HepG2 (cell line): Measurements from ENCODE around the gene CORO1A. TPM values are rescaled to one million over a fixed set of nuclear protein-coding genes. Genes with fewer than 3 reads are reported as not detected.

Experiments used
- ATF7 ChIP-seq, 2 experiments: fragments of 450-650 bp in 1 of 2; sonication (generic) in 1 of 2; formaldehyde crosslinking in 1 of 2; IDR thresholded peaks; 2 replicates each; pipeline versions ENCODE4 v1.4.0 to v1.6.1; 2016 to 2020; ENCODE audit warnings: antibody characterized with exemption in 1 of 2, mild to moderate bottlenecking in 1 of 2, missing genetic modification reagents in 1 of 2
- ETV6 ChIP-seq: sonication (generic); formaldehyde crosslinking; conservative IDR thresholded peaks from 2 replicates; pipeline ENCODE4 v1.4.0; 2020; ENCODE audit warnings: missing genetic modification reagents
- FOXA1 ChIP-seq, 2 experiments: fragments of 450-650 bp in 1 of 2; sonication (generic) in 1 of 2; formaldehyde crosslinking in 1 of 2; IDR thresholded peaks; 2 replicates each; pipeline versions ENCODE4 v1.4.0 to v1.6.1; 2016 to 2020; ENCODE audit warnings: missing genetic modification reagents in 1 of 2
- JUN ChIP-seq: sonication (generic); formaldehyde crosslinking; IDR thresholded peaks from 2 replicates; pipeline ENCODE4 v1.4.0; 2020; ENCODE audit warnings: mild to moderate bottlenecking, missing genetic modification reagents
- MYNN ChIP-seq: sonication (generic); formaldehyde crosslinking; IDR thresholded peaks from 2 replicates; pipeline ENCODE4 v1.4.0; 2020; ENCODE audit warnings: mild to moderate bottlenecking, low read depth, missing genetic modification reagents
- TMF1 ChIP-seq: sonication (generic); formaldehyde crosslinking; IDR thresholded peaks from 2 replicates; pipeline ENCODE4 v1.8.1; 2022; ENCODE audit warnings: low read depth, missing genetic modification reagents
- U2AF2 ChIP-seq: fragments of 200-400 bp; formaldehyde crosslinking; IDR thresholded peaks from 2 replicates; pipeline ENCODE4 v1.6.1; 2017; ENCODE audit warnings: low read depth, mild to moderate bottlenecking, low read length
- ZNF510 ChIP-seq: sonication (generic); formaldehyde crosslinking; IDR thresholded peaks from 2 replicates; pipeline ENCODE4 v1.4.0; 2020; ENCODE audit warnings: low read depth, mild to moderate bottlenecking, missing genetic modification reagents
- polyA plus RNA-seq, 8 experiments: library from polyadenylated mRNA; depleted of rRNA in 3 of 8; stranded (reverse) in 7 of 8; unstranded in 1 of 8; fragments of >200 nt; fragmentation: Illumina TruSeq in 4 of 8; extraction: Trizol in 4 of 8; gene quantifications; 2 replicates each; pipeline versions ENCODE4 v1.2.1 to v1.2.3, GENCODE V29; 2011 to 2016; ENCODE audit warnings: low read depth in 4 of 8, missing spikeins in 1 of 8, mixed read lengths in 1 of 8; ENCODE audit not compliant: insufficient read depth in 1 of 8
- total RNA-seq, 5 experiments: library from RNA; depleted of rRNA; stranded (reverse); fragments of >200 nt; fragmentation: Illumina TruSeq; extraction: Trizol; gene quantifications; 2 replicates each; pipeline ENCODE4 v1.2.3, GENCODE V29; 2016; ENCODE audit warnings: low read depth in 1 of 5
- TF ChIP-seq, protein P1 (sequence below): sonication (generic); formaldehyde crosslinking; IDR thresholded peaks from 2 replicates; pipeline ENCODE4 v1.4.0; 2020; ENCODE audit warnings: mild to moderate bottlenecking, missing genetic modification reagents, borderline replicate concordance
- TF ChIP-seq, protein P2 (sequence below): sonication (generic); formaldehyde crosslinking; IDR thresholded peaks from 2 replicates; pipeline ENCODE4 v1.5.1; 2020; ENCODE audit warnings: missing genetic modification reagents, mild to moderate bottlenecking, borderline replicate concordance
- TF ChIP-seq, protein P3 (sequence below): sonication (generic); formaldehyde crosslinking; IDR thresholded peaks from 2 replicates; pipeline ENCODE4 v1.5.1; 2020; ENCODE audit warnings: missing genetic modification reagents, mild to moderate bottlenecking, borderline replicate concordance
- TF ChIP-seq, protein P4 (sequence below): sonication (generic); formaldehyde crosslinking; IDR thresholded peaks from 2 replicates; pipeline ENCODE4; 2020; ENCODE audit warnings: missing genetic modification reagents, mild to moderate bottlenecking, borderline replicate concordance

The CORO1A gene
- total and polyA plus RNA-seq, 2 of the 13 experiments (the other 11 are each of a cell fraction or from before 2014, with no cell fraction given): 6.5 to 12.9 TPM

DNA sequence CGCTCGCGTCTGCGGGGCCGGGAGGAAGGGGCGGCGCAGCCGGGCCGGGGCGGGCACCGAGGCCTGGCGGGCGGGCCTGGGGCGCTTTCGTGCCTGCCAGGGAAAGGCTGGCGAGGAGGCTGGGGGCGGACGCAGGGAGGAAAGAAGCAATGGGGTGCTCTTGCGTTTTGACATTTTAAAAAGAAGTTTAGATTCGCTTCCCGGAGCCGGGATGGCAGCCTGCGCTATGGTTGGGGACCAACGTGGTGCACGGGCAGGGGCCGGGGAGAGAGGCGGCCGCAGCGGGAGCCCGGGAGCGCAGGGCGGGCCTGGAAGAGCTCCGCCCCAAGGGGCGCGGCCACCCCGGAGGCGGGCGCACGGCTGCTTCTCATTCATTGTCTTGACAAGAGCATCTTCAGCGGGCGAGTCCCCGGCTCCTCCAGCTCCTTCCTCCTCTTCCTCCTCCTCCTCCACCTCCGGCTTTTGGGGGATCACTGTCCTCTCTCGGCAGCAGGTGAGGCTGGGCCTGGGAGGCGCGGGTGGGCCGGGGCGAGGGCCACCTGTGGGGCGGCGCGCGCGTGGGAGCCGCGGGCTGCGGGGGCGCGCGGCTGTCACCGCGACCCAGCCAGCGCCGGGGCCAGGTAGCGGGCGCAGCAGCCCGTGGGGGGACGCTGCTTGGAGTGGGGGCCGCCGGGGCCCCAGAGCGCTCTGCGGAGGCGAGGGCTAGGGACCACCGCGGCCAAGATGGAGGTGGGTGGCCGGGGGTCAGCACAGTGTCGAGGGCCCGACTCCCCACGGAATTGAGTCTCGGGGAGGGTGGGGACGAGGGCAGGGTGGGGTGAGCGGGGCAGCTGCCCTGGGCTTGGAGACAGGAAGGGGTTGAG is at the start of gene CORO1A (continued):
- TF ChIP-seq, protein P1, sequence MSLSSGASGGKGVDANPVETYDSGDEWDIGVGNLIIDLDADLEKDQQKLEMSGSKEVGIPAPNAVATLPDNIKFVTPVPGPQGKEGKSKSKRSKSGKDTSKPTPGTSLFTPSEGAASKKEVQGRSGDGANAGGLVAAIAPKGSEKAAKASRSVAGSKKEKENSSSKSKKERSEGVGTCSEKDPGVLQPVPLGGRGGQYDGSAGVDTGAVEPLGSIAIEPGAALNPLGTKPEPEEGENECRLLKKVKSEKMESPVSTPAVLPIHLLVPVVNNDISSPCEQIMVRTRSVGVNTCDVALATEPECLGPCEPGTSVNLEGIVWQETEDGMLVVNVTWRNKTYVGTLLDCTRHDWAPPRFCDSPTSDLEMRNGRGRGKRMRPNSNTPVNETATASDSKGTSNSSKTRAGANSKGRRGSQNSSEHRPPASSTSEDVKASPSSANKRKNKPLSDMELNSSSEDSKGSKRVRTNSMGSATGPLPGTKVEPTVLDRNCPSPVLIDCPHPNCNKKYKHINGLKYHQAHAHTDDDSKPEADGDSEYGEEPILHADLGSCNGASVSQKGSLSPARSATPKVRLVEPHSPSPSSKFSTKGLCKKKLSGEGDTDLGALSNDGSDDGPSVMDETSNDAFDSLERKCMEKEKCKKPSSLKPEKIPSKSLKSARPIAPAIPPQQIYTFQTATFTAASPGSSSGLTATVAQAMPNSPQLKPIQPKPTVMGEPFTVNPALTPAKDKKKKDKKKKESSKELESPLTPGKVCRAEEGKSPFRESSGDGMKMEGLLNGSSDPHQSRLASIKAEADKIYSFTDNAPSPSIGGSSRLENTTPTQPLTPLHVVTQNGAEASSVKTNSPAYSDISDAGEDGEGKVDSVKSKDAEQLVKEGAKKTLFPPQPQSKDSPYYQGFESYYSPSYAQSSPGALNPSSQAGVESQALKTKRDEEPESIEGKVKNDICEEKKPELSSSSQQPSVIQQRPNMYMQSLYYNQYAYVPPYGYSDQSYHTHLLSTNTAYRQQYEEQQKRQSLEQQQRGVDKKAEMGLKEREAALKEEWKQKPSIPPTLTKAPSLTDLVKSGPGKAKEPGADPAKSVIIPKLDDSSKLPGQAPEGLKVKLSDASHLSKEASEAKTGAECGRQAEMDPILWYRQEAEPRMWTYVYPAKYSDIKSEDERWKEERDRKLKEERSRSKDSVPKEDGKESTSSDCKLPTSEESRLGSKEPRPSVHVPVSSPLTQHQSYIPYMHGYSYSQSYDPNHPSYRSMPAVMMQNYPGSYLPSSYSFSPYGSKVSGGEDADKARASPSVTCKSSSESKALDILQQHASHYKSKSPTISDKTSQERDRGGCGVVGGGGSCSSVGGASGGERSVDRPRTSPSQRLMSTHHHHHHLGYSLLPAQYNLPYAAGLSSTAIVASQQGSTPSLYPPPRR (CRISPR knock-in tag): no peak
- TF ChIP-seq TMF1 (no peak), FOXA1 (IDR thresholded peaks at IDR 0.05) (no peak), FOXA1 (CRISPR knock-in tag; IDR thresholded peaks at IDR 0.05) (no peak), JUN (no peak), ETV6 (no peak), U2AF2 (no peak), ZNF510 (no peak), MYNN (CRISPR knock-in tag) (no peak), ATF7 (IDR thresholded peaks at IDR 0.05) (no peak), ATF7 (CRISPR knock-in tag; IDR thresholded peaks at IDR 0.05) (no peak)
- TF ChIP-seq, protein P2, sequence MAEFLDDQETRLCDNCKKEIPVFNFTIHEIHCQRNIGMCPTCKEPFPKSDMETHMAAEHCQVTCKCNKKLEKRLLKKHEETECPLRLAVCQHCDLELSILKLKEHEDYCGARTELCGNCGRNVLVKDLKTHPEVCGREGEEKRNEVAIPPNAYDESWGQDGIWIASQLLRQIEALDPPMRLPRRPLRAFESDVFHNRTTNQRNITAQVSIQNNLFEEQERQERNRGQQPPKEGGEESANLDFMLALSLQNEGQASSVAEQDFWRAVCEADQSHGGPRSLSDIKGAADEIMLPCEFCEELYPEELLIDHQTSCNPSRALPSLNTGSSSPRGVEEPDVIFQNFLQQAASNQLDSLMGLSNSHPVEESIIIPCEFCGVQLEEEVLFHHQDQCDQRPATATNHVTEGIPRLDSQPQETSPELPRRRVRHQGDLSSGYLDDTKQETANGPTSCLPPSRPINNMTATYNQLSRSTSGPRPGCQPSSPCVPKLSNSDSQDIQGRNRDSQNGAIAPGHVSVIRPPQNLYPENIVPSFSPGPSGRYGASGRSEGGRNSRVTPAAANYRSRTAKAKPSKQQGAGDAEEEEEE (CRISPR knock-in tag): no peak
- TF ChIP-seq, protein P3, sequence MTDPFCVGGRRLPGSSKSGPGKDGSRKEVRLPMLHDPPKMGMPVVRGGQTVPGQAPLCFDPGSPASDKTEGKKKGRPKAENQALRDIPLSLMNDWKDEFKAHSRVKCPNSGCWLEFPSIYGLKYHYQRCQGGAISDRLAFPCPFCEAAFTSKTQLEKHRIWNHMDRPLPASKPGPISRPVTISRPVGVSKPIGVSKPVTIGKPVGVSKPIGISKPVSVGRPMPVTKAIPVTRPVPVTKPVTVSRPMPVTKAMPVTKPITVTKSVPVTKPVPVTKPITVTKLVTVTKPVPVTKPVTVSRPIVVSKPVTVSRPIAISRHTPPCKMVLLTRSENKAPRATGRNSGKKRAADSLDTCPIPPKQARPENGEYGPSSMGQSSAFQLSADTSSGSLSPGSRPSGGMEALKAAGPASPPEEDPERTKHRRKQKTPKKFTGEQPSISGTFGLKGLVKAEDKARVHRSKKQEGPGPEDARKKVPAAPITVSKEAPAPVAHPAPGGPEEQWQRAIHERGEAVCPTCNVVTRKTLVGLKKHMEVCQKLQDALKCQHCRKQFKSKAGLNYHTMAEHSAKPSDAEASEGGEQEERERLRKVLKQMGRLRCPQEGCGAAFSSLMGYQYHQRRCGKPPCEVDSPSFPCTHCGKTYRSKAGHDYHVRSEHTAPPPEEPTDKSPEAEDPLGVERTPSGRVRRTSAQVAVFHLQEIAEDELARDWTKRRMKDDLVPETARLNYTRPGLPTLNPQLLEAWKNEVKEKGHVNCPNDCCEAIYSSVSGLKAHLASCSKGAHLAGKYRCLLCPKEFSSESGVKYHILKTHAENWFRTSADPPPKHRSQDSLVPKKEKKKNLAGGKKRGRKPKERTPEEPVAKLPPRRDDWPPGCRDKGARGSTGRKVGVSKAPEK (CRISPR knock-in tag): no peak
- TF ChIP-seq, protein P4, sequence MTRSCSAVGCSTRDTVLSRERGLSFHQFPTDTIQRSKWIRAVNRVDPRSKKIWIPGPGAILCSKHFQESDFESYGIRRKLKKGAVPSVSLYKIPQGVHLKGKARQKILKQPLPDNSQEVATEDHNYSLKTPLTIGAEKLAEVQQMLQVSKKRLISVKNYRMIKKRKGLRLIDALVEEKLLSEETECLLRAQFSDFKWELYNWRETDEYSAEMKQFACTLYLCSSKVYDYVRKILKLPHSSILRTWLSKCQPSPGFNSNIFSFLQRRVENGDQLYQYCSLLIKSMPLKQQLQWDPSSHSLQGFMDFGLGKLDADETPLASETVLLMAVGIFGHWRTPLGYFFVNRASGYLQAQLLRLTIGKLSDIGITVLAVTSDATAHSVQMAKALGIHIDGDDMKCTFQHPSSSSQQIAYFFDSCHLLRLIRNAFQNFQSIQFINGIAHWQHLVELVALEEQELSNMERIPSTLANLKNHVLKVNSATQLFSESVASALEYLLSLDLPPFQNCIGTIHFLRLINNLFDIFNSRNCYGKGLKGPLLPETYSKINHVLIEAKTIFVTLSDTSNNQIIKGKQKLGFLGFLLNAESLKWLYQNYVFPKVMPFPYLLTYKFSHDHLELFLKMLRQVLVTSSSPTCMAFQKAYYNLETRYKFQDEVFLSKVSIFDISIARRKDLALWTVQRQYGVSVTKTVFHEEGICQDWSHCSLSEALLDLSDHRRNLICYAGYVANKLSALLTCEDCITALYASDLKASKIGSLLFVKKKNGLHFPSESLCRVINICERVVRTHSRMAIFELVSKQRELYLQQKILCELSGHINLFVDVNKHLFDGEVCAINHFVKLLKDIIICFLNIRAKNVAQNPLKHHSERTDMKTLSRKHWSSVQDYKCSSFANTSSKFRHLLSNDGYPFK (CRISPR knock-in tag): no peak
